Left ventricle myocardium superior (tissue), 1 donor: ENCODE measurements around the gene TSPO2. TPM values are rescaled to one million over a fixed set of nuclear protein-coding genes. Genes with fewer than 3 reads are reported as not detected.

Source experiments
- ATAC-seq: fragments of 200-7000 bp; cut with Tn5 transposase; one replicate; pipeline ENCODE4 v1.9.1; 2020; ENCODE audit warnings: mild to moderate bottlenecking, moderate library complexity
- DNase-seq: peaks from one replicate; pipeline ENCODE4 v3.0.0-alpha.2; 2020
- intact Hi-C: fragments of 100-400 bp; cut with micrococcal nuclease; formaldehyde crosslinking; loops from one replicate; pipeline ENCODE4 v1.11.0; 2022
- total RNA-seq: library from RNA; stranded (reverse); fragmentation: NEBNext Ultra II Directional; extraction: Animal tissue kit (Norgen Biotek cat#: 25700); gene quantifications from one replicate; pipeline ENCODE4 v1.2.1, GENCODE V29; 2021
- donor health status: DM: no; HTN: yes; CAD: no; lungs with severe emphysema.

The TSPO2 gene
- total RNA-seq, 1 donor from 2014 or later: not detected

- ATAC-seq (no peak), DNase-seq (no peak)
- intact Hi-C loops: loop anchor here (10.0 kb wide), 1 partner anchor 128 kb away; no protein-coding TSS in a partner anchor
These were observed 19.2 kb upstream of the TSPO2 start for GRCh38 chr6:41023114-41023513.

DNA sequence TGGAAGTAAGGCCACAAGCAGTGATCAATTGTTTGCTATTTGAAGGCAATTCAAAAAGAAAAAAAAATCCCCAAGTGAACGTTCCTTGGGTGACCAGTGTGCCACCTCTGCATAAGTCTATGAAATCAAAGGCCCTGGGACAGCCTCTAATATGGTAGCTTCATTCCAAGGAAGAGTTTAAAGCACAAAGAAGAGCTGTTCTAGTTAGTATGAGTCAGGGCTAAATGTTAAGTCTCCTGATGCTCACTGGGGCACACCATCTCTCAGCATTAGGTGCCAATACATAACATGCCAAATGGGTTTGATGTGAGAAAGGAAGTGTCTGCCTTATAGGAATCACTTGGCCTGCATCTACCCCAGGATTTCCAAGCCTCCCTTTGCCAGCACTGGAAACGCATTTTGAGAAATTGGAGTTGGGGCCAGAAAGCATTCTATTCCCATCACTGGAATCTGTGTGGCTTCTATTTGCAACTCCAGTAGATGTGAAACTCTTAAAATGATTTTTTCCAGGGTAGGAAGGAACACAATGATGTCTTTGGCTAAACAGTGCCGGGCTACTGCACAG is 16.2 kb upstream of the TSPO2 start:
- intact Hi-C loops: loop anchor here (10.0 kb wide), 1 partner anchor 131 kb away; no protein-coding TSS in a partner anchor
- ATAC-seq (no peak), DNase-seq (no peak)

DNA sequence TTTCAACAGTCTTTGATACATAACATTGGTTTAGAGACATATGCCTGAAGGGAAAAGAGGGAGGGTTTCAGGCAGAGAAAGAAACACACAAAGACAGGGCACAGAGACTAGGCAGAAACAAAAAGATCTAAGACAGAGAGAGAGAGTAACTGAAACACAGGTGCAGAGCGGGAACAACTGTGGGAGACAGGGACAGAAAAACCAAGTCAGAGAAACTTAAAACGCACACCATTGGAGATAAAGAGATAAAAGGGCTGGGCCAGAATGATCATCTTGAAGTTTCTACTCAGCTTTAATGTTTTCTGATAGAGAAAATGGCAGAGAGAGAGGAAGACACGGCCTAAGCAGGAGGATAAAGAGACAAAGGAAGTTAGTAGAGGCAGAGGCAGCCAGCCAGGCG is 15.0 kb upstream of the TSPO2 start:
- intact Hi-C loops: loop anchor here (10.0 kb wide), 1 partner anchor 132 kb away; no protein-coding TSS in a partner anchor
- DNase-seq (no peak), ATAC-seq (no peak)

- DNase-seq (peak; percentile 95), ATAC-seq (peak; percentile 97)
- intact Hi-C loops: loop anchor here (10.0 kb wide), 1 partner anchor 133 kb away; no protein-coding TSS in a partner anchor
These were observed 14.3 kb upstream of the TSPO2 start for GRCh38 chr6:41027799-41028560.

GRCh38 chr6:41028561-41029412 is 13.5 kb upstream of the TSPO2 start:
- intact Hi-C loops: loop anchor here (10.0 kb wide), 1 partner anchor 134 kb away; no protein-coding TSS in a partner anchor
- ATAC-seq: peak; percentile 69

GRCh38 chr6:41032830-41033229 is 9.4 kb upstream of the TSPO2 start:
- intact Hi-C loops: no loop called here
- ATAC-seq (no peak), DNase-seq (no peak)

More at GRCh38 chr6:41028561-41029412, 13.5 kb upstream of the TSPO2 start:
- no peak for DNase-seq

DNA sequence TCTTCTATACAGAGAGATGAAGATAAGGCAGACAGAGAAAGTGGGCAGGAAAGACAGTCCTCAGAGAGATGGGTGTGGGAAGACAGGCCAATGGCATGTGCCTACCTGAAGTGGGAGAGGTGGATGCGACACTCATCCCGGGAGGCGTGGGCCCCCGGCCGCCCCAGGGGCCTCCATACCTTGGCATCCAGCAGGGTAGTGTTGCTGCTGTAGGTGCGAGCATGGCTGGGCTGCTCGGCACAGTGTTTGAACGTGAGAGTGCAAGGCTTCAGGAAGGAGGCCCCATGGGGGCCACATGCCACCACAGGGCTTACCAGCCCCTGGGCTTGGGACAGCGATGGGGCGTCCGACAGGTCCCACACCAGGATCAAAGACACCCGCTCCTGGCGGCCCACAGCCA is 8.5 kb upstream of the TSPO2 start:
- ATAC-seq (no peak), DNase-seq (no peak)
- intact Hi-C loops: no loop called here

DNA sequence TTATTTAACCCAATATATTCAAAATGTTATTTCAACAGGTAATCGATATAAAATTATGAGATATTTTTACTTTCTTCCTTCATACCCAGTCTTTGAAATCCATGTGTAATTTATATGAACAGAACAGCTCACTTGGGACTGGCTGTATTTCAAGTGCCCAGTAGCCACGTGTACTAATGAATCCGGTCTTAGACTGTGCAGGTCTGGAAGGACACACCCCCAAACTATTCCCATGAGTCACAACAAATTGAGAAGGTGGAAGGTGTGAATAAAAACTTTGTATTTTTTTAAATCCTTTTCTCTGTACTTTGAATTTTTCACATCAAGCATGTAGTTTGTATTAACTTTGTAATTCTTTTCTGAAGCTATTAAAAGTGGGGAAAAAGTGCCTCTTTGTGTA is 6.1 kb upstream of the TSPO2 start:
- intact Hi-C loops: no loop called here
- DNase-seq (no peak), ATAC-seq (no peak)

DNA sequence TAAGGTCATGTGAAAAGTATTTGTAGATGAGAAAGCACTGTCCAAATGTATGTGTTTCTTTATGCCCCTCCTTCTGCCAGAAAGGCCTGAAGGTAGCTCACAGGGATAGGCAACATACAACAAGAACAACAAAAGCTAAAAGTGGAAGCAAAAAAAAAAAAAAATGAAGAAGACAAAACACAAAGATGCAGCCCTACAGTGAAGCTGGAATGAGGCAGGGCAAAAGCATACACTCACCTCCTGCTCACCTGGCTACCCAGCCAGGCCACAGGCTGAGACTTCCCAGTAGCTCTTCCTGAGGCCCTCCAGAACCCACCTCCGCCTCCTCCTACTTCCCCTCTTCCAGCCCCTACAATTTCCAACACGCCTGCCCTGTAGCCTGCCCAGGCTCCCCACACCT is 5.7 kb upstream of the TSPO2 start:
- no peak for ATAC-seq
- intact Hi-C loops: no loop called here
- no peak for DNase-seq

DNA sequence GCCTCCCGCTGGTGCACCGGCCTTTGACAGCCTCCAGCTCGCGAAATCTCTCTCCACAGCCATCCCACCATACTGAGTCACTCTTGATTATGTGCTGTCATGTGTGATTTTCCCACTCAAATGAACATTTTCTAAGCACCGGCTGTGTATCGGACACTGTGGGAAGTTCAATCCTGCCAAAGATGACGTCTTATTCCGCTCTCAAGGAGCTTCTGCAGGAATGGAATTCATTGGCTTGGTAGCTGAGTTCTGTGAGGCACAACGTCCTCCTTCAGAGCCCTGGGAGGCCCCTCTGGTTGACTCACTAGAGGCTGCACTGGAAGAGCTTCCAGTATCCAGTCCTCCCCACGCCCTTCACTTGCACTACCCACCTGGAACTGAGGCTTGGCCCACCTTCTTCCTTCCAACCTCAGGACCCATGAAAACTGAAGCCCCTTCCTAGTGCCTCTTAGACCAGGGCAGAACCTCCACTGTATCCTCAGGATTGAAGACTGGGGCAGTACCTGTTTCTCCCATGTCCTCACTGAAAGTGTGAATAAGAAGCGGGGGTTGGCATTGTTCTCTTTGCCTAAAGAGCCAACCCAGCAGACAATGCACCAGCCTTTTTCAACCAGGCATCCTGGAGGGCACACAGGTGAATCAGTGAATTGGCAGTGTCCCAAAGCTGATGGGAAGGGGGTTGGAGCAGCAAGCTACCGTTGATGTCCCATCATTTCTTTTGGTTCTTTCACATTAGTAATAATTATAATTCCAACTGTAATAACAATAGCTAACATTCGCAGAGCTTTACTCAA is 5.0 kb upstream of the TSPO2 start:
- intact Hi-C loops: no loop called here
- ATAC-seq: no peak
- no peak for DNase-seq

GRCh38 chr6:41038205-41038604 is 4.1 kb upstream of the TSPO2 start:
- ATAC-seq: no peak
- intact Hi-C loops: no loop called here
- DNase-seq: no peak

GRCh38 chr6:41039060-41039998 is 2.9 kb upstream of the TSPO2 start, which contains the start of gene UNC5CL:
TSS of gene UNC5CL (minus strand) at chr6:41039221. CDS start at chr6:41035074, 4,147 bp downstream.
- intact Hi-C loops: no loop called here
- DNase-seq (no peak), ATAC-seq (peak; percentile 76)

DNA sequence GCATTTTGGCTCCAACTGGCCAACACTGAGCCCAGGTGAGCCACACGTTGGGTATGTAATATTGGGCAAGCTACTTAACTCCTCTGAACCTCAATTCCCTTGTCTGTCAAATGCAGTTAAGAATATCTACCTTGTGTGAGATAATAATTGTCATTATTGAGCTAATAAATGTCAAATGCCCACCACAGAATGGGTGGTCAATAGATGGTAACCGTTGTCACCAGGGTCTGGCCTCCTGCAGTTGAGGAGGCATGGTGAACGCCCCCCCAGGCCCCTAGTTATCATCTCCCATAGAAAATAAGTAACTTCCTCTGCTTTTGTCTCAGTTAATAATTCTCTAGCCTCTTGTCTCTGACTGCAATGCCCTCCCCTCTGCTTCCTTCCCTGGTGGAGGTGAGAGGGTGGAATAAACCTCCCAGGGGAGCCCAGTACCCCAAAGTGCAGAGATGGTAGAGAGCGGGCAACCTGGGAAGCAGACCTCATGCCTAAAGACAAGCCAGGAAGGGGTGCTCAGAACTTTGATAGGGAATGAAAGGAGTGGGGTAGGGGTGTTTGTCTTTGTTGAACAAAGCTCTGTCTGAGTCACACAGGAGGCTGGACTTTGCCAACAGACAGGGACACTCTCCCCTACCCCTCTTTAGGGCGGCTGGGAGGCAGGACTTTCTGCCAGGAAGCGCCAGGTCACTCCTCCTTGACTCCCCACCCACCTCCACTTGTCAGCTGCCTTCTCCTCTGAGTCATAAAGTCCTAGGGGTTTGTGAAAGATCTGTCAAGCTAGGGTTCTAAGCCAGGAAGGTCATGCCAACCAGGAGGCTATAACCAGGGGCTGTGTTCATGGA is 1.9 kb upstream of the TSPO2 start:
- intact Hi-C loops: no loop called here
- peak; percentile 14 for ATAC-seq
- no peak for DNase-seq

DNA sequence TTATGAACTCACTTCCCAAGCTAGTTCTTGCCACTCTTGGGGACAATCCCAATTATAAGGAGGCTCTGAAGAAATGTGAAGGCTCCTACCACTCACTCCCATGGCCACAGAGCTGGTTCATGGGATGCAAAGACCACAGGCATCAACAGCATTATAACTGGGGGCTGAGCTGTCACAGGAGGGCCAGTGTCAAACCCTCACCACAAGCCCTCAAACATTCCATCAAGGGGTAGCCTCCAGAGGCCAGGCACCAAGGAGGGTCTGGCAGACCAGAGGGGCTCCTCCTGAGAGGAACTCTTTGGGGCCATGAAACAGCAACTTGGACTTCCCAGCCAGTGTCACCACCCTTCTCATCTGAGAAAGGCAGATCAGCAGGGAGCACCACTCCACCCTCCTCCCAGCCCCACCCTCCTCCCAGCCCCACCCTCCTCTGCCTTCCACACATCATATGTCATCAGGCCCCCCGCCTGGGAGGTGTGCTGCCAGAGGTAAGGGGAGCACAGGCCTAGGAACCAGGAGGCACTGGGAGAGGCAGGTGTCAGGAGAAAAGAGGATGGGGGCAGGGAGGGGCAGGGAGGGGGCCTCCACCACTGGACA is 1.2 kb upstream of the TSPO2 start:
- no peak for ATAC-seq
- DNase-seq: no peak
- intact Hi-C loops: no loop called here

- DNase-seq (no peak), ATAC-seq (no peak)
- intact Hi-C loops: no loop called here
These were observed 884 bp downstream of the TSPO2 start for GRCh38 chr6:41043151-41043550.

DNA sequence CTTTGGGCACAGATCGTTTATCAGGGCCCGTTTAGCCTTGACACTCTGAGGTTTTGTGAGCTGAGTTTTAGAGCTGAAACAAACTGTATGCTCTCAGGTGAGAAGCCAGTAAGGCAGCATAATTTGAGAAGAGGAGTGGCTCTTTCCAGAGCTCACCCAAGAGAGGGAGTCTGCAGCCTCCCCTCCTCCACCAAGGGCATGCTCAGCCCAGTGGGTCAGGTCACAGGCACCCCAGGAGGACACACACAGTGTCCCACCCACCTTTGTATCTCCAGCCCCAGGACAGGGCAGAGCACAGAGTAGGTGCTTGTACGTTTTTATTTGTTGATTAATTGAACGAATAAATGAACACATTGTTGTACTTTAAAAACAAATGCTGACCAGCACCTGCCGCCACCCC is 3.4 kb downstream of the TSPO2 start:
- intact Hi-C loops: no loop called here
- DNase-seq: no peak
- no peak for ATAC-seq

DNA sequence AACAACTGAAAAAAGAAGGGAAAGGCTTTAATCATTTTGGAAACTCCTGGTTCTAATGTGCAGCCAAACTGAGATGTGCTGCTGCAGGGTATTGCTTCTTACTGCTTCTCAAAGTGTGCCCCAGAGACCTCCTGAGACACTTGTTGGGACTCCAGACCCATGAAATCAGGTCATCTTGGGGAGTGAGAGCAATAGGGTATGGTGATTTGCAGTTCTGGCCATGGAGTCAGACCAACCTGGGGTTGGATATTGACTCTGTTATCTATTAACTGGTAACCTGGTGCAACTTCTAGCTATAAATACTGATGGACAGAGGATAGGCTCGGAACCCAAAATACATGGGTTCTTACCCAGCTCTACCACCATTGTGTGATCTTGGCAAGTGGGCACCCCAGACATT is 3.8 kb downstream of the TSPO2 start:
- intact Hi-C loops: no loop called here
- ATAC-seq: no peak
- no peak for DNase-seq
